GM19238 (cell line): ENCODE results near the gene FOXJ3.

ENCODE experiments used
- DNase-seq: peaks from one replicate; pipeline ENCODE4 v3.0.0; 2011; ENCODE audit warnings: low spot score; ENCODE audit not compliant: insufficient read length

The FOXJ3 gene

GRCh38 chr1:42145764-42146625, 189.0 kb downstream of the FOXJ3 start:
- no peak for DNase-seq

DNA sequence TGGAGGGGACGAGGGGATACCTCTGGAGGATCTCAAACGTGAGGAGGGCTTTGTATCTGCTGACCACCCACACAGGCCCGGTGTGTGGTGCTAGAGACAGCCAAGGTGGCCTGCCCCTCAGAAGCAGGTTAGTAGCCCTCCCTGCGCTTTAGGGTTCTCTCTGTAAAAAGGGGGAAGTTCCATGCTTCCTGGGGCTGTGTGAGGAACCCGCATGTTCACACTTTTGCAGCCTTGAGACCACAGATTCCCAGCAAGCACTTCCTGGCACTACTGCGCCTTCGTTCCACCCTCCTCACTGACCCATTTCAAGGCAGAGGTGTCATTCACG, 189.7 kb downstream of the FOXJ3 start:
- DNase-seq = no peak

DNA sequence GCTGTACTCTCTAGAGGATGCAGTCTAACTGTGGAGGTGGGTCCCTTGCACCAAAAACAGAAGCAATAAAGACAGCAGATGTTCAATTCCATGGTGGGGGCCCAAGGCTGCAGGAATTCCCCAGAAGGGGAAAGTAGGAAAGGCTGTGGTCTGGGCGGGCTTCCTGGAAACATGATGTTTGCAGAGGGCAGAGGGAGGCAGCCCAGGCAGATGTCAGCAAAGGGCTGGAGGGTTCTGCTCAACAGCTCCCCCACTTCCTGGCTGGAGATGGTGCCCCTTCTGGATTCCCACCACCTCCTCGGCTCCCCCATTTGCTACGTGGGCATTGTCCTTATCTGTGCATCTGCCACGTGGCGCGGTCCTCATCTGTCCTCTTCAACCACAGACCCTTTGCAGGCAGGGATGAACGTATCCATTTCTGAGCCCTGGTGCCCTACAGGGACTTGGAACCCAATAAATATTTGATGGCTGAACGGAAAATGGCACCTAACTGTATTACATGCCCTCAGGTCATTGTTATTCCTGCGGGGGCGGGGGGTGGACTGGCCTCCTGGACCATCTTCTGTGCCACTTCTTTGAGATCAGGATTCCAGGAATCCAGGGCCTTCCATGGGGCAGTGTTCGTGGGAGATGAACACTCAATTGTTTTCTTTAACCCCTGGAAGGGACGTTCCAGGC, 190.2 kb downstream of the FOXJ3 start:
- DNase-seq = no peak

DNA sequence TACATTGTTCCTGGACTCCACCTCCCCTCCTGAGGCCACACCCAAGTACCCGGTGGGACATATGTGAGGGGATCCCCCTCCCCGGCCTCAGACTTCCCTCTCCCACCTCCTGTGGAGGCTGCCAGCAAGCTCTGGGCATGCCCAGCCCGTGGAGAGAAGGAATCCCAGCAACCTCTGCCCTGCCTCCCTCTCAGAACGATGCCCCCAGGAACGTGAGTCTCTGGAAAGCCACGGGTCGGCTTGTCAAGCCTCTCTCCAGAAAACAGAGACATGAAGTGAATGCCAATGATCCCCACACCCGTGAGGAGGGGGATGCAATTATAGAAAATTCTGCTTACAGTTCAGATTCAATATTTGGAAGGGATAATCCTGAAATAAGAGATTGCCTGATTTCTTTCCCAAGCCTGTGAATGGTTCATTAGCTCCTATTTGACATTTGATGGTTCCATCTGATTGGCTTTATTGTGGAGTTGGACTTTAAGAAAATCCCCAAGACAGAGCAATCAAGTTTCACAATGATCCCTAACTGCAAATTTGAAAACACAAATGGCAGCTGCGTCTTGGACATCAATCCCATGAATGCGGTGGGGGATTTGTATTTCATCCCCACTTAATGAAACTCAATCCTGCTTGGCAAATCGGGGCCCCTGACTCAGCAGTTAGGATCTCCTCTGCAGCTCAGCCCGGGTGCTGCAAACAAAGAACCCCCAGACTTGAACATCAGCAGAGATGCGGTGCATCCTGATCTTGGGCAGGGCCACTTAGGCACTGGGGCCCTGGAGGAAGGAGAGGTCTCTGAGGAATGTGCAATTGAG, 190.9 kb downstream of the FOXJ3 start:
- no peak for DNase-seq

DNA sequence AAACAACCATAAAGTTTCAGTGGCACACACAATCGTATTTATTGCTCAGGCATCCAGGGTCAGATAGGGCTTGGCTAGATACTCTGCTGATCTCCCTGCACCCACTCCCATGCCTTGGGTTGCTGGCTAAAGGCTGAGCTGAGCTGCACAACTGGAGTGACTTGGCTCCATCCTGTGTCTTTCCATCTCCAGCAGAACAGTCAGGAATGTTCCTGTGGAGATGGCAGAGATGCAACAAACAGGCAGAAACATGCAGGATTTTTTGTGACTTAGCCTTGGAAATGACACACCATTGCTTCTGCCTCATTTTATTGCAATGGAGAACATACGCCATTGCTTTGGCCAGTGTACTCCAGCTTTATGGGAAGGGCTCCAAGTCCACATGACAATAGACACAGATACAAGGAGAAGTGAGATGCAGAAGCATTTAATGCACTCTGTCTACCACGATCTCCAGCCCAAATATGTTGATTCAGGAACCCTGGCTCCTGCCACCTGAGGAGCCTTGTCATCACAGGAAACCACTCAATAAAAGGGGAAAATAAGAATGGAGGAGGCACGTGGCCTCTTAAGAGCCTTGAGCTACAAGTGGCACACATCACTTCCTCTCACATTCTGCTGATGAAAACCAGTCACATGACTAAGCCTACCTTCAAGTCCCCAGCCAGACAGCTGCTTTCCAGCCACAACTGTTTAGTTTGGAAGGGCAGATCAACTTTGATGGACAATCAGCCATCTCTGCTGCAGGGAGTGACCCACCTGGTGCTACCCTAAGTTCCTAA, 191.9 kb downstream of the FOXJ3 start:
- no peak for DNase-seq

- no peak for DNase-seq
Observed at GRCh38 chr1:42141978-42142377, 193.1 kb downstream of the FOXJ3 start.

- DNase-seq = no peak
Observed at GRCh38 chr1:42140191-42140590, 194.8 kb downstream of the FOXJ3 start.

DNA sequence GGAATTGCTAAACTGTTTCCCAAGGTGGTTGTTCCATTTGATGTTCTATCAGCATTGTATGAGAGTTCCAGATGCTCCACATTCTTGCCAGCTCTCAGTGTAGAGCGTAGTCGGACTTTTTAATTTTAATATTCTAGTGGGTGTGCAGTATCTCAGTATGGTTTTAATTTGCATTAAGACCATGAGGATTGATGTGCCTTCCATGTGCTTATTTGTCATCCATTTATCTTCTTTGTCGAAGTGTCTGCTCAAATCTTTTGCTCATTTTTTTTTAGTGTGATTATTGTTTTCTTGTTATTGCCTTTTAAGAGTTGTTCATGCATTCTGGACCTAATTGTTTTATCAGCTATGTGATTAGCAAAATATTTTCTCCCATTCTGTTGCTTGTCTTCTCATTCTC, 195.6 kb downstream of the FOXJ3 start:
- no peak for DNase-seq

DNA sequence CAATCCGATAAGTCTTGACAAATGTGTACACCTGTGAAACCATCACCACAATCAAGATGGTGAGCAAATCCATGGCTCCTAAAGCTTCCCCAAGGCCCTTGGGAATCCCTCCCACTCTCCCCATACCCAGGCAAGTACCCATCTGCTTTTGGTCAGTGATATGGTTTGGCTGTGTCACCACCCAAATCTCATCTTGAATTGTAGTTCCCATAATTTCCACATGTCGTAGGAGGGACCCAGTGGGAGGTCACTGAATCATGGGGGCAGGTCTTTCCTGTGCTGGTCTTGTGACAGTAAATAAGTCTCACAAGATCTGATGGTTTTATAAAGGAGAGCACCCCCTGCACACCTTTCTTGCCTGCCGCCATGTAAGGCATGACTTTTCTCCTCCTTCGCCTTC, 196.4 kb downstream of the FOXJ3 start:
- DNase-seq = no peak

DNA sequence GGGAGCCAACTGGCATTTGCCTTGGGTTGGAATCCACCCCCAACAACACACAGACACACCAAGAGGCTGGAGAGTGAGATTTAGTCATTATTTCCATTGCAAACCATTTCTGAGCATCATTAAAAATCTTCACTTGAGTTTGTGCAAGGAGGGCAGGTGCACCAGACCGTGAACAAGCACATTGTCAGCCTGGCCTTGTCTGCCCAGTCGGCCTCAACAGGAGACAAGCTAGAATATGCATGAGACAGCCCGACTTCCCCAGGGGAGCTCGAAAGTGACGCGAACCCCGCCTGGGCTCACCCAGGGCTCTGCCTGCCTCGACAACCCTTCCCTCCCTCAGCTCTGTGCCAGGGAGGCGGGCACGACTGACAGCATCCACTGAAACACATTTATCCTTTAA, 197.3 kb downstream of the FOXJ3 start:
- no peak for DNase-seq

- no peak for DNase-seq
Observed at GRCh38 chr1:42136466-42136865, 198.6 kb downstream of the FOXJ3 start.

- DNase-seq = no peak
Observed at GRCh38 chr1:42135426-42135825, 199.6 kb downstream of the FOXJ3 start.

DNA sequence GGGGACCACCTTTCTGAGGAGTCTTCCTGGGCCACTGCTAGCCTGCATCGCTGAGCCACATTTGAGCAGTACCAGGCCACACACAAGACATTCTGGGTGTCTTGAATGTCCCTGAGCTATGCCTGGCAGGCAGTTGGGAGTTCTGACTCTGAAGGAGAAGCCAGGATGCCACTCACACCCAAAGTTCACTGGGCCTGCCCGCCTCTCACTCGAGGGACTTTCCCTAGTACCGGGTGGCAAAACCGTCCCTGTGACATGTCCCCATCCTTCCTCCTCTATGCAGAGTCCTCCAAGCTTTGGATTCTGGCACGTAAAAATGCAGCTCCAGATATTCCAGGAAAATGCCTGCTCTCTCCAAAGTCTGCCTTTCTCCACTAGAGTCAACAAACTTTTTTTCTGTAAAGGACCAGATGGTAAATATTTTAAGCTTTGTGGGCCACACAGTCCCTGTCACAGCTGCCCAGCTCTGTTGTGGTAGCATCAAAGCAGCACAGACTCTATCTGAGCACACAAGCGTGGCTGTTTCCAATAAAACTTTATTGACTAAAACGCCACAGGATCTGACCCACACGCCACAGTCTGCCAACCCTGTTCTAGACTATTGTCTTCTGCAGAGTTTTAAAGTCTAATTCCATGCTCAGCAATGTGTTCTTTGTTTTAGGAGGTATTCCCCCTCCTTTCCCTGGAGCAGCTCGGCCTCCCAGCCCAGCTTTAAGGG, 201.1 kb downstream of the FOXJ3 start:
- no peak for DNase-seq

- DNase-seq = no peak
Observed at GRCh38 chr1:42133390-42133789, 201.6 kb downstream of the FOXJ3 start.

DNA sequence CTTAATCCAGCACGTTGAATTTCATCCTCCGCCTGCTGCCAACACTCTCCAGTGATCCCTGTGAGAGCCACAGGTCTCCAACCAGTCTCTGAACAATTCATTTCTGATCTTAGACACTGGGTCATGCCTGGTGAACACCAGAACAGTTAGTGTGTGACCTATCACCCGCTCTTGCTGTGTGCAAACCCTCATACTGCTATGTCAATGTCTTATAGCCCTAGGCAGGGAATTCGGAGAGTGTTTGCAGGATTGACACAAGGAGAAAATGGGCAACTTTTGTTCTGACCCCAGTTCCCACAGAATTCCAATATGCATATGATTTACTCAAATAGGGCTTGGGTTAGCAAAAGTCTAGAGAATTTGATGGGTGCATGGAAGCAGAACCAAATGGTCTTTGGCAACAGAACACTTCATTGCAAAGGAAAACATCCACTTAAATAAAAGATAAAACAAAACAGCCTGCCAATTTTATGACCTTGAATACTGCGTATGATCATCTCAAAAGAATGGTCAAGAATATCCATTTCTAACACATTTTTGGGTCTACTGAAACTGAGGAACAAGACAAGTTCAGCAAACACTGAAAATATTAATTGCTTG, 204.9 kb downstream of the FOXJ3 start:
- DNase-seq = no peak

- no peak for DNase-seq
Observed at GRCh38 chr1:42128964-42129363, 206.1 kb downstream of the FOXJ3 start.

GRCh38 chr1:42128499-42128898, 206.5 kb downstream of the FOXJ3 start:
- no peak for DNase-seq

GRCh38 chr1:42127767-42128166, 207.3 kb downstream of the FOXJ3 start:
- no peak for DNase-seq
